Left lung (tissue), 10 donors: Measurements from ENCODE around the gene JUN. TPM values are rescaled to one million over a fixed set of nuclear protein-coding genes. Genes with fewer than 3 reads are reported as not detected.

Experiments
- ATAC-seq: fragments of 200-7000 bp; cut with Tn5 transposase; one replicate; pipeline ENCODE4 v1.9.1; 2020; ENCODE audit warnings: moderate library complexity
- DNase-seq, 4 donors: peaks; one replicate each; pipeline ENCODE4 v3.0.0-alpha.2; 2013 to 2020
- H3K27ac ChIP-seq, 2 donors: fragments of 200-600 bp; sonication (generic) in 1 of 2; one replicate each; pipeline versions ENCODE4 v1.5.0 to v1.8.0; 2020 to 2021
- H3K27me3 ChIP-seq, 2 donors: fragments of 200-600 bp; sonication (generic) in 1 of 2; one replicate each; pipeline versions ENCODE4 v1.5.0 to v1.8.0; 2020 to 2021
- H3K36me3 ChIP-seq, 2 donors: fragments of 200-600 bp; sonication (generic) in 1 of 2; one replicate each; pipeline versions ENCODE4 v1.5.0 to v1.8.0; 2020 to 2021
- H3K4me1 ChIP-seq, 2 donors: fragments of 200-600 bp; one replicate each; pipeline ENCODE4 v1.8.0; 2021
- H3K4me3 ChIP-seq, 2 donors: fragments of 200-600 bp; sonication (generic) in 1 of 2; one replicate each; pipeline versions ENCODE4 v1.5.0 to v1.8.0; 2020 to 2021; ENCODE audit warnings: mild to moderate bottlenecking in 1 of 2
- H3K9me3 ChIP-seq, 2 donors: fragments of 200-600 bp; sonication (generic) in 1 of 2; one replicate each; pipeline versions ENCODE4 v1.5.0 to v1.8.0; 2020 to 2021
- intact Hi-C, 2 donors: fragments of 100-400 bp; cut with DNase I; formaldehyde crosslinking; loops; one replicate each; pipeline versions ENCODE4 v1.11.2 to v1.14.2; 2022
- polyA plus RNA-seq, 6 donors: library from polyadenylated mRNA; unstranded; fragments of 120-200 nt; gene quantifications; one replicate each; pipeline ENCODE4 v1.2.1, GENCODE V29; 2013; ENCODE audit not compliant: insufficient read length in 6 of 6
- total RNA-seq, 2 donors: library from RNA; stranded (reverse); fragmentation: NEBNext Ultra II Directional; extraction: Animal tissue kit (Norgen Biotek cat#: 25700); gene quantifications; one replicate each; pipeline ENCODE4 v1.2.1, GENCODE V29; 2021
- TF ChIP-seq, protein P1 (sequence below), 2 donors: fragments of 200-600 bp; sonication (generic) in 1 of 2; IDR thresholded peaks; one replicate each; pipeline versions ENCODE4 v1.5.0 to v1.8.0; 2021; ENCODE audit warnings: antibody characterized with exemption in 2 of 2
- donor health status: DM: no; HTN: yes; CAD: no.
- donor health status: DM: no; HTN: no; CAD: no.

The JUN gene
- total and polyA plus RNA-seq, 8 donors: 83.2 to 705 (median 174) TPM

DNA sequence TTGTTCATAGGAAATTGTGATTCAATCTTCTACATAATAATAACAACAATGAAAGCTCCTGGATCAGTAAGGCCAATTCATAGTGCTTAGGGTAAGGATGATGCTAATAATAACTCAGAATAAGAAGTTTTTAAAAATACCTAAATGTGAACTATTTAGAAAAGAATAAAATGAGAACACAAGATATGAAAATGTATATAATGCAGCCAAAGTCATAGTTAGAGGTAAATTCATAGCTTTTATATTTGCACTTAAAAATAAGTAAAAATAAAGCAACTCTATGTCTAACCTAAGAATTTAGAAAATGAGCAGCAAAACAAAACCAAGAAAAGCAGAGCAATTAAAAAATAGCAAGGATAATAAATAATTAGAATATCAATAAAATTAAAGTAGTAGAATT, 43.5 kb upstream of the JUN start:
- intact Hi-C loops: no loop called here

DNA sequence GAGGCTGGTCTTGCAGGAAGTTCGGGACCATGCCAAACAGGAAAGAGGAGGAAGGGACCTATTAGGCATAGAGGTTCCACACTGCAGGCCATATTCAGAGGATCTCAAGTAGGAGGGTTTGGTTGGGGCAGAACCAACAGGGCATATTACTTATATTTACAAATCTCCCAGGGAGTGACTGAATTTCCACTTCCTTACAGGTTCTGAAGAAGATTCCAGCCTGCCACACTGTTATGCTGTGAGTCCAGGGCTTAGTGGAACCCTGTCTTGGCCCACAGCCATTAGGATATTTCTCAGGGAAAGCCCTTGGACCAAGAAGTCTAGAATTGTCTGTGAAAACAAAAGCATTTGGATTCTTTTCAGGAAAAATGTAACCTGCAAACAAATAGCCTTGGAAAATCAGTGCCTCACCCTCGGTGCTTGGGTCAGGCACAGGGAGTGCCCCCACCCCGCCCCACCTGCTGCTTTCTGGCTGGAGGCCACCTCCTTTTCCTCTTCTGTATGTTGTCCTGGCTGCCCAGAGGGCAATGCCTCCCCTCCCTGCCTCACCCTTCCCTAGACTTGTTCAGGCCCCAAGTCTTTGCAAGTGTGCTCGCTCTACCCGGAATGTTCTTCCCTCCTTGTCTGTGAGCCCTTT, 41.0 kb upstream of the JUN start:
- Histone ChIP-seq H3K36me3 (no peaks in the 10 kb centered on the region), H3K27me3 (no peaks in the 10 kb centered on the region), H3K27ac (peak overlapping the region; percentile 43 to 52), H3K9me3 (peaks cover 0 to 21% of the 10 kb centered on the region in 2 donors), H3K4me3 (no peak overlapping the region), H3K4me1 (peaks cover 12 to 15% of the 10 kb centered on the region in 2 donors)
- peak in 3 of 4 donors; percentile 42 to 79 (median 69) for DNase-seq
- intact Hi-C loops: no loop called here
- TF ChIP-seq, protein P1, sequence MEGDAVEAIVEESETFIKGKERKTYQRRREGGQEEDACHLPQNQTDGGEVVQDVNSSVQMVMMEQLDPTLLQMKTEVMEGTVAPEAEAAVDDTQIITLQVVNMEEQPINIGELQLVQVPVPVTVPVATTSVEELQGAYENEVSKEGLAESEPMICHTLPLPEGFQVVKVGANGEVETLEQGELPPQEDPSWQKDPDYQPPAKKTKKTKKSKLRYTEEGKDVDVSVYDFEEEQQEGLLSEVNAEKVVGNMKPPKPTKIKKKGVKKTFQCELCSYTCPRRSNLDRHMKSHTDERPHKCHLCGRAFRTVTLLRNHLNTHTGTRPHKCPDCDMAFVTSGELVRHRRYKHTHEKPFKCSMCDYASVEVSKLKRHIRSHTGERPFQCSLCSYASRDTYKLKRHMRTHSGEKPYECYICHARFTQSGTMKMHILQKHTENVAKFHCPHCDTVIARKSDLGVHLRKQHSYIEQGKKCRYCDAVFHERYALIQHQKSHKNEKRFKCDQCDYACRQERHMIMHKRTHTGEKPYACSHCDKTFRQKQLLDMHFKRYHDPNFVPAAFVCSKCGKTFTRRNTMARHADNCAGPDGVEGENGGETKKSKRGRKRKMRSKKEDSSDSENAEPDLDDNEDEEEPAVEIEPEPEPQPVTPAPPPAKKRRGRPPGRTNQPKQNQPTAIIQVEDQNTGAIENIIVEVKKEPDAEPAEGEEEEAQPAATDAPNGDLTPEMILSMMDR (IDR thresholded peaks at IDR 0.05): no peak
- peak; percentile 95 for ATAC-seq

More for the DNA sequence above, 43.5 kb upstream of the JUN start:
- no peaks in the 10 kb centered on the region for H3K27me3 ChIP-seq
- DNase-seq: no peak
- H3K9me3 ChIP-seq: peaks cover 0 to 21% of the 10 kb centered on the region in 2 donors
- peaks cover 7 to 15% of the 10 kb centered on the region in 2 donors for H3K4me1 ChIP-seq
- TF ChIP-seq, protein P1 (IDR thresholded peaks at IDR 0.05): no peak
- H3K4me3 ChIP-seq: no peak overlapping the region
- no peak overlapping the region for H3K27ac ChIP-seq
- no peak for ATAC-seq
- H3K36me3 ChIP-seq: no peaks in the 10 kb centered on the region

DNA sequence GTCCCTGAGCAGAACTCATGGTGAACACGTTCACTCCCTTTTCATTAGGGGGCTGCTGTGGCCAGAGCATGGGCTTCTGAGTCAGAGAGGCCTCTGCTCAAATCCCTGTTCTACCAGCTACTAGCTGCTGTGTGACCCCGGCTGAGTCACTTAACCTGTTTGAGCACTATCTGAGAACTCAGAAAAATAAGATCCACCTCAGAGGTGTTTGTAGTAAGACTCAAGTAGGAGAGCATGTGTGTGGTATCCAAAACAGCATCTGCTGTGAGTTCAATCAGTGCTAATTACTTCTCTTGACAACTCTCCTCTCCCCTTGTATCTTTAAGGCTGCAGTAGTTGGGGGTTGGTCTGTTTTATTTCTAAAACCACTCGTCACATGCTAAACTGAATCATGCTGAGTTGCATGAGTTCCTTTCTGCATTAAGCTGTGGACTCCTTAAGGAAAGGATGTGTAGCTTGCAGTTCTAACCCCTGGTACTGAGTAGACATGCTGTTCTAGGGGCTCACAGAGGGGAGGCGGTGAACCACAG, 39.7 kb upstream of the JUN start:
- Histone ChIP-seq H3K27me3 (no peaks in the 10 kb centered on the region), H3K9me3 (peaks cover 0 to 21% of the 10 kb centered on the region in 2 donors), H3K27ac (no peak overlapping the region), H3K36me3 (no peaks in the 10 kb centered on the region), H3K4me3 (no peak overlapping the region), H3K4me1 (peaks cover 15% of the 10 kb centered on the region in 2 donors)
- TF ChIP-seq, protein P1 (IDR thresholded peaks at IDR 0.05): no peak
- DNase-seq (no peak), ATAC-seq (peak; percentile 48)
- intact Hi-C loops: no loop called here

DNA sequence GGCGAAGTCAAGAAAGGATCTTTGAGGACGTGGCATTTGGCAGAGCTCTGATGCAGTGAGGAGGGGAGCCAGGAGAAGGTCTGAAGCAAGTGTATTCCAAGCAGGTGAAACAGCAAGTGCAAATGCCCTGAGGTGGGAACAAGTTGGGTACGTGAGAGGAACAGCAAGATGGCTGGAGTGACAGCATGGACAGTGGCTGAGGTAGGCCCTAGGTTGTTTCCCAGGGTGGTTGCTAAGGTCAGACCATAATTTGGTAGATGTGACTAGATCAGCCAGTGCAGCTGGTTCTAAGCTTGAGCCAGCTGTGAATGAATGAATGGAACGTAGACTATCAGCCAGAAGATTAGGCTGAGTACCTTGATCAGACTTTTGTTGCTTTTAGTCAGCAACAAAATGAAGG, 37.5 kb upstream of the JUN start:
- DNase-seq (no peak), ATAC-seq (no peak)
- intact Hi-C loops: no loop called here
- no peak overlapping the region for H3K27ac ChIP-seq
- H3K4me1 ChIP-seq: peaks cover 21 to 27% of the 10 kb centered on the region in 2 donors
- H3K27me3 ChIP-seq: no peaks in the 10 kb centered on the region
- H3K9me3 ChIP-seq: peaks cover 0 to under 1% of the 10 kb centered on the region in 2 donors
- TF ChIP-seq, protein P1 (IDR thresholded peaks at IDR 0.05): no peak
- no peaks in the 10 kb centered on the region for H3K36me3 ChIP-seq
- no peak overlapping the region for H3K4me3 ChIP-seq

DNA sequence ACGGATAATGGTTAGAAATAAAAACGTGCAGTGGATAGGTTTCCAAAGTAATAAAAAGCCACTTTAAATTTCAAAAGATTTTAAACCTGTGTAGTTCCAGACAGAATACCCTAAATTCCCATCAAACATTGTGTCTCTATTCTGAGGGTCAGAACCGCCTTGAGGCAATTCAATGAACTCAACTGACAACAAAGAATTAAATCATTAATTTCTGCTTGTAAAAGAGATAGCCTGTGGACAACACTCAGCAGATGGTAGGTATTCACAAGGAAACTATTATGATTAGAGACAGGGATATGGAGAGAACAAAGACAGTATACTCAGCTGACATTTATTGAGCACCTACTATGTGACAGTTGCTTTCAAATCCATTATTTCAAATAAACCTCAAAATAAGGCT, 35.1 kb upstream of the JUN start:
- Histone ChIP-seq H3K27me3 (no peaks in the 10 kb centered on the region), H3K36me3 (no peaks in the 10 kb centered on the region), H3K4me1 (peaks cover 8 to 35% of the 10 kb centered on the region in 2 donors), H3K9me3 (no peaks in the 10 kb centered on the region), H3K4me3 (no peak overlapping the region), H3K27ac (no peak overlapping the region)
- ATAC-seq (no peak), DNase-seq (no peak)
- intact Hi-C loops: no loop called here
- TF ChIP-seq, protein P1 (IDR thresholded peaks at IDR 0.05): no peak
